ENCODE data around the gene RGS4. TPM values are rescaled to one million over a fixed set of nuclear protein-coding genes. Genes with fewer than 3 reads are reported as not detected.
A peak's percentile ranks its signal among the peaks of the same experiment; 100 is the strongest.

Gene RGS4
- not detected for total RNA-seq
- polyA plus RNA-seq, result not detected
- 0 reads per million in 6 experiments for total RNA-seq

- peaks cover 33 to 73% (median 35%) of the 10 kb centered on the region in 5 donors for H3K27me3 Mint-ChIP-seq
- no peaks in the 10 kb centered on the region for H3K36me3 Mint-ChIP-seq
- no peaks in the 10 kb centered on the region for H3K9me3 Mint-ChIP-seq
- peaks cover 0 to 2% (median 0%) of the 10 kb centered on the region in 4 donors for H3K4me1 Mint-ChIP-seq
- H3K4me3 Mint-ChIP-seq, result no peak within 1 kb of the TSS
- H3K27ac Mint-ChIP-seq, result peak within 1 kb of the TSS in 1 of 10 donors; percentile 21
- POLR2A ChIA-PET, result no interaction called here
- no peak for ATAC-seq
- DNase-seq, result no peak
Measured at GRCh38 chr1:163069142-163069541, at the start of gene RGS4. RGS4 (plus strand) TSS chr1:163069361; CDS start chr1:163069485, 124 bp downstream.

- no peak for DNase-seq
- Mint-ChIP-seq H3K4me3 (no peak overlapping the region), H3K4me1 (no peaks in the 10 kb centered on the region), H3K36me3 (peaks cover 0 to 29% (median 4%) of the 10 kb centered on the region in 3 donors), H3K27ac (no peak overlapping the region), H3K27me3 (peaks cover 3 to 18% (median 7%) of the 10 kb centered on the region in 5 donors), H3K9me3 (peaks cover 0 to 51% (median 28%) of the 10 kb centered on the region in 9 donors)
- ATAC-seq, result no peak
- POLR2A ChIA-PET, result no interaction called here
Measured at GRCh38 chr1:163022129-163022528, 47.0 kb upstream of the RGS4 start.

GRCh38 chr1:163027610-163028009 is 41.6 kb upstream of the RGS4 start:
- H3K9me3 Mint-ChIP-seq, result peaks cover 2 to 25% (median 13%) of the 10 kb centered on the region in 9 donors
- no peak for ATAC-seq
- no peak overlapping the region for H3K27ac Mint-ChIP-seq
- H3K4me1 Mint-ChIP-seq, result no peaks in the 10 kb centered on the region
- DNase-seq, result no peak
- peaks cover 4 to 28% (median 11%) of the 10 kb centered on the region in 5 donors for H3K27me3 Mint-ChIP-seq
- H3K4me3 Mint-ChIP-seq, result no peak overlapping the region
- peaks cover 0 to 17% (median 2%) of the 10 kb centered on the region in 3 donors for H3K36me3 Mint-ChIP-seq
- POLR2A ChIA-PET, result no interaction called here

GRCh38 chr1:163029901-163030300 is 39.3 kb upstream of the RGS4 start:
- ATAC-seq, result no peak
- H3K9me3 Mint-ChIP-seq, result peaks cover 0 to 11% (median 1%) of the 10 kb centered on the region in 9 donors
- H3K36me3 Mint-ChIP-seq, result peaks cover 0 to 5% (median 0%) of the 10 kb centered on the region in 3 donors
- H3K4me1 Mint-ChIP-seq, result no peaks in the 10 kb centered on the region
- DNase-seq, result no peak
- POLR2A ChIA-PET, result no interaction called here
- no peak overlapping the region for H3K4me3 Mint-ChIP-seq
- no peak overlapping the region for H3K27ac Mint-ChIP-seq
- peaks cover 7 to 46% (median 22%) of the 10 kb centered on the region in 5 donors for H3K27me3 Mint-ChIP-seq

- no peaks in the 10 kb centered on the region for H3K9me3 Mint-ChIP-seq
- ATAC-seq (no peak), DNase-seq (no peak)
- no peaks in the 10 kb centered on the region for H3K4me1 Mint-ChIP-seq
- H3K27ac Mint-ChIP-seq, result no peak overlapping the region
- H3K4me3 Mint-ChIP-seq, result no peak overlapping the region
- POLR2A ChIA-PET, result no interaction called here
- peaks cover 5 to 28% (median 14%) of the 10 kb centered on the region in 5 donors for H3K27me3 Mint-ChIP-seq
- no peaks in the 10 kb centered on the region for H3K36me3 Mint-ChIP-seq
Measured at GRCh38 chr1:163035446-163036249, 33.5 kb upstream of the RGS4 start.

GRCh38 chr1:163036671-163037070 is 32.5 kb upstream of the RGS4 start:
- H3K4me1 Mint-ChIP-seq, result no peaks in the 10 kb centered on the region
- POLR2A ChIA-PET, result no interaction called here
- no peak overlapping the region for H3K27ac Mint-ChIP-seq
- no peak for DNase-seq
- no peaks in the 10 kb centered on the region for H3K36me3 Mint-ChIP-seq
- no peak overlapping the region for H3K4me3 Mint-ChIP-seq
- no peak for ATAC-seq
- no peaks in the 10 kb centered on the region for H3K9me3 Mint-ChIP-seq
- peaks cover 5 to 28% (median 14%) of the 10 kb centered on the region in 5 donors for H3K27me3 Mint-ChIP-seq

GRCh38 chr1:163038928-163039706 is 30.0 kb upstream of the RGS4 start:
- ATAC-seq (no peak), DNase-seq (no peak)
- H3K4me1 Mint-ChIP-seq, result no peaks in the 10 kb centered on the region
- POLR2A ChIA-PET, result no interaction called here
- no peaks in the 10 kb centered on the region for H3K36me3 Mint-ChIP-seq
- H3K27me3 Mint-ChIP-seq, result peaks cover 2 to 14% (median 5%) of the 10 kb centered on the region in 5 donors
- H3K4me3 Mint-ChIP-seq, result no peak overlapping the region
- H3K9me3 Mint-ChIP-seq, result no peaks in the 10 kb centered on the region
- H3K27ac Mint-ChIP-seq, result no peak overlapping the region

- Mint-ChIP-seq H3K27ac (no peak overlapping the region), H3K4me1 (no peaks in the 10 kb centered on the region), H3K27me3 (peaks cover 5 to 13% (median 7%) of the 10 kb centered on the region in 5 donors), H3K4me3 (no peak overlapping the region), H3K9me3 (no peaks in the 10 kb centered on the region), H3K36me3 (no peaks in the 10 kb centered on the region)
- no peak for ATAC-seq
- no peak for DNase-seq
- POLR2A ChIA-PET, result no interaction called here
Measured at GRCh38 chr1:163039707-163040093, 29.5 kb upstream of the RGS4 start.

- POLR2A ChIA-PET, result no interaction called here
- Mint-ChIP-seq H3K9me3 (no peaks in the 10 kb centered on the region), H3K36me3 (no peaks in the 10 kb centered on the region), H3K4me3 (no peak overlapping the region), H3K4me1 (no peaks in the 10 kb centered on the region), H3K27ac (no peak overlapping the region), H3K27me3 (peaks cover 10 to 36% (median 15%) of the 10 kb centered on the region in 5 donors)
- ATAC-seq (no peak), DNase-seq (no peak)
Measured at GRCh38 chr1:163046071-163046470, 23.1 kb upstream of the RGS4 start.

- H3K4me3 Mint-ChIP-seq, result no peak overlapping the region
- H3K27ac Mint-ChIP-seq, result no peak overlapping the region
- H3K36me3 Mint-ChIP-seq, result no peaks in the 10 kb centered on the region
- H3K9me3 Mint-ChIP-seq, result no peaks in the 10 kb centered on the region
- H3K27me3 Mint-ChIP-seq, result peaks cover 10 to 46% (median 16%) of the 10 kb centered on the region in 5 donors
- no peaks in the 10 kb centered on the region for H3K4me1 Mint-ChIP-seq
- no peak for DNase-seq
- POLR2A ChIA-PET, result no interaction called here
- no peak for ATAC-seq
Measured at GRCh38 chr1:163047951-163048659, 21.1 kb upstream of the RGS4 start.

GRCh38 chr1:163048869-163049268 is 20.3 kb upstream of the RGS4 start:
- peaks cover 0 to 6% (median 0%) of the 10 kb centered on the region in 3 donors for H3K36me3 Mint-ChIP-seq
- no peak for DNase-seq
- no peak overlapping the region for H3K4me3 Mint-ChIP-seq
- no peak overlapping the region for H3K27ac Mint-ChIP-seq
- H3K4me1 Mint-ChIP-seq, result no peaks in the 10 kb centered on the region
- peaks cover 0 to 5% (median 0%) of the 10 kb centered on the region in 9 donors for H3K9me3 Mint-ChIP-seq
- peaks cover 17 to 53% (median 21%) of the 10 kb centered on the region in 5 donors for H3K27me3 Mint-ChIP-seq
- POLR2A ChIA-PET, result no interaction called here
- no peak for ATAC-seq

GRCh38 chr1:163049296-163049695 is 19.9 kb upstream of the RGS4 start:
- Mint-ChIP-seq H3K4me1 (no peaks in the 10 kb centered on the region), H3K4me3 (no peak overlapping the region), H3K9me3 (peaks cover 0 to 5% (median 0%) of the 10 kb centered on the region in 9 donors), H3K27me3 (peaks cover 15 to 56% (median 22%) of the 10 kb centered on the region in 5 donors), H3K36me3 (peaks cover 0 to 6% (median 0%) of the 10 kb centered on the region in 3 donors), H3K27ac (no peak overlapping the region)
- DNase-seq (no peak), ATAC-seq (no peak)
- POLR2A ChIA-PET, result no interaction called here
